GM19397 (cell line): ENCODE measurements around the gene FSTL4.

Source experiments
- ATAC-seq: cut with Tn5 transposase; IDR thresholded peaks from one replicate; pipeline ENCODE4 v1.9.1; 2021; ENCODE audit warnings: mild to moderate bottlenecking, moderate library complexity; ENCODE audit not compliant: unreplicated experiment

Gene FSTL4

GRCh38 chr5:133612249-133612860 lies at the start of gene FSTL4:
Gene FSTL4, minus strand, starts transcription at chr5:133612541.
- no peak for ATAC-seq

- ATAC-seq = no peak
Observed at GRCh38 chr5:133661389-133661788, 49.0 kb upstream of the FSTL4 start.

- ATAC-seq = no peak
Observed at GRCh38 chr5:133658327-133658726, 46.0 kb upstream of the FSTL4 start.

- no peak for ATAC-seq
Observed at GRCh38 chr5:133657036-133657435, 44.7 kb upstream of the FSTL4 start.

- ATAC-seq = no peak
Observed at GRCh38 chr5:133655966-133656365, 43.6 kb upstream of the FSTL4 start.

- ATAC-seq = no peak
Observed at GRCh38 chr5:133653760-133654049, 41.4 kb upstream of the FSTL4 start.

- no peak for ATAC-seq
Observed at GRCh38 chr5:133652951-133653759, 40.8 kb upstream of the FSTL4 start.

- no peak for ATAC-seq
Observed at GRCh38 chr5:133644000-133644865, 31.9 kb upstream of the FSTL4 start.

- ATAC-seq = no peak
Observed at GRCh38 chr5:133643365-133643764, 31.0 kb upstream of the FSTL4 start.

- ATAC-seq = no peak
Observed at GRCh38 chr5:133642153-133642722, 29.9 kb upstream of the FSTL4 start.

- no peak for ATAC-seq
Observed at GRCh38 chr5:133641683-133642082, 29.3 kb upstream of the FSTL4 start.

GRCh38 chr5:133639850-133640528 lies 27.6 kb upstream of the FSTL4 start:
- no peak for ATAC-seq

GRCh38 chr5:133638436-133638835 lies 26.1 kb upstream of the FSTL4 start:
- no peak for ATAC-seq

GRCh38 chr5:133637206-133637605 lies 24.9 kb upstream of the FSTL4 start:
- no peak for ATAC-seq

GRCh38 chr5:133635051-133635450 lies 22.7 kb upstream of the FSTL4 start:
- ATAC-seq = no peak

- ATAC-seq = no peak
Observed at GRCh38 chr5:133627180-133627579, 14.8 kb upstream of the FSTL4 start.

- no peak for ATAC-seq
Observed at GRCh38 chr5:133624316-133624715, 12.0 kb upstream of the FSTL4 start.

- no peak for ATAC-seq
Observed at GRCh38 chr5:133618141-133618540, 5.8 kb upstream of the FSTL4 start.

- ATAC-seq = no peak
Observed at GRCh38 chr5:133613743-133614142, 1.4 kb upstream of the FSTL4 start.

GRCh38 chr5:133613184-133613583 lies 843 bp upstream of the FSTL4 start:
- ATAC-seq = no peak
